Vagina (tissue), 2 donors: ENCODE results near the gene ZNF408.

Source experiments
- POLR2A ChIP-seq, 2 donors: fragments of 450-650 bp; IDR thresholded peaks; one replicate each; pipeline ENCODE4 v1.6.1; 2017; ENCODE audit warnings: antibody characterized with exemption in 2 of 2, mild to moderate bottlenecking in 2 of 2, moderate library complexity in 2 of 2
- POLR2AphosphoS5 ChIP-seq, 2 donors: sonication (generic); formaldehyde crosslinking; IDR thresholded peaks; one replicate each; pipeline ENCODE4 v1.9.0; 2017; ENCODE audit warnings: antibody characterized with exemption in 2 of 2, mild to moderate bottlenecking in 2 of 2, low read depth in 1 of 2; ENCODE audit not compliant: insufficient read depth in 1 of 2
- TF ChIP-seq, protein P1 (sequence below), 3 experiments: fragments of 450-650 bp in 2 of 3; fragments of 200-600 bp in 1 of 3; sonication (generic) in 1 of 3; IDR thresholded peaks; one replicate each; pipeline ENCODE4 v1.5.1; 2017 to 2019; ENCODE audit warnings: antibody characterized with exemption in 3 of 3, mild to moderate bottlenecking in 2 of 3, moderate library complexity in 2 of 3

DNA sequence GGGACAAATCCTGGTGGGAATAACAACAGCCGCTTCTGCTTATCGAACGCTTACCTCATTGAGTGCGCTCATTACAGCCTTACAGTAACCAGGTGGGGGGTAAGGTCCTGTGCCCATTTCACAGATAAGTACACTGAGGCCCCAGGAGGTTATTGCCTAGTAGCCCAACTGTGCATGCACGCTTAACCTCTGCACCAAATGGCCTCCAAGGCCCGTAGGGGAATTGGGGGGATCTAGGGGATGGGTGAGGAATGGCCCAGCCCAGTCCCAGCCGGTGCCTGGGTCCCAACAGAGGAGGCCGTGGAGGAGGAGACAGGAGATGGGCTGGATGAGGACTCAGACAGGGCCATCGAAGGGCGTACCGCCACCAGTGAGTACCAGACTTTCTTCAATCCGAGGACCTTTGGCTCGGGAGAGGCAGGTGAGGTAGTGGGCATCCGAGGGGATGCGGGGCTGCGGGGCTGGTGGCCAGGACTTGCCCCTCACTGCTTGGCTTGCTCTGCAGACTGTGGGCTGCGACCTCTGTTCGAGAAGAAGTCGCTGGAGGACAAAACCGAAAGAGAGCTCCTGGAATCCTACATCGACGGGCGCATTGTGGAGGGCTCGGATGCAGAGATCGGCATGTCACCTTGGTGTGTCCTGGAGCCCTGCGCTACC lies 25.5 kb downstream of the ZNF408 start:
- TF ChIP-seq POLR2A (IDR thresholded peaks at IDR 0.05) (no peak), POLR2AphosphoS5 (IDR thresholded peaks at IDR 0.05; ENCODE audit: insufficient read depth in 1 of 2, low read depth in 1 of 2) (no peak)
- TF ChIP-seq, protein P1, sequence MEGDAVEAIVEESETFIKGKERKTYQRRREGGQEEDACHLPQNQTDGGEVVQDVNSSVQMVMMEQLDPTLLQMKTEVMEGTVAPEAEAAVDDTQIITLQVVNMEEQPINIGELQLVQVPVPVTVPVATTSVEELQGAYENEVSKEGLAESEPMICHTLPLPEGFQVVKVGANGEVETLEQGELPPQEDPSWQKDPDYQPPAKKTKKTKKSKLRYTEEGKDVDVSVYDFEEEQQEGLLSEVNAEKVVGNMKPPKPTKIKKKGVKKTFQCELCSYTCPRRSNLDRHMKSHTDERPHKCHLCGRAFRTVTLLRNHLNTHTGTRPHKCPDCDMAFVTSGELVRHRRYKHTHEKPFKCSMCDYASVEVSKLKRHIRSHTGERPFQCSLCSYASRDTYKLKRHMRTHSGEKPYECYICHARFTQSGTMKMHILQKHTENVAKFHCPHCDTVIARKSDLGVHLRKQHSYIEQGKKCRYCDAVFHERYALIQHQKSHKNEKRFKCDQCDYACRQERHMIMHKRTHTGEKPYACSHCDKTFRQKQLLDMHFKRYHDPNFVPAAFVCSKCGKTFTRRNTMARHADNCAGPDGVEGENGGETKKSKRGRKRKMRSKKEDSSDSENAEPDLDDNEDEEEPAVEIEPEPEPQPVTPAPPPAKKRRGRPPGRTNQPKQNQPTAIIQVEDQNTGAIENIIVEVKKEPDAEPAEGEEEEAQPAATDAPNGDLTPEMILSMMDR (IDR thresholded peaks at IDR 0.05) = no peak
